Renal pelvis (tissue), 4 donors: ENCODE data around the gene TBC1D19. TPM values are rescaled to one million over a fixed set of nuclear protein-coding genes. Genes with fewer than 3 reads are reported as not detected.

ENCODE experiments used
- DNase-seq: peaks from one replicate; pipeline ENCODE4 v3.0.0-alpha.2; 2013
- polyA plus RNA-seq, 3 donors: library from polyadenylated mRNA; unstranded; fragments of 120-200 nt; gene quantifications; one replicate each; pipeline ENCODE4 v1.2.1, GENCODE V29; 2013; ENCODE audit not compliant: insufficient read length in 3 of 3

The TBC1D19 gene
- polyA plus RNA-seq, 3 donors: 18.4 to 21.9 (median 18.5) TPM

- DNase-seq: no peak
Measured at GRCh38 chr4:26780539-26780938, 196.7 kb downstream of the TBC1D19 start.

- no peak for DNase-seq
Measured at GRCh38 chr4:26782168-26782829, 198.4 kb downstream of the TBC1D19 start.

- DNase-seq: no peak
Measured at GRCh38 chr4:26782830-26783202, 198.9 kb downstream of the TBC1D19 start.

- DNase-seq: no peak
Measured at GRCh38 chr4:26784207-26784865, 200.5 kb downstream of the TBC1D19 start.

- no peak for DNase-seq
Measured at GRCh38 chr4:26785312-26785711, 201.4 kb downstream of the TBC1D19 start.

GRCh38 chr4:26785810-26786209 lies 201.9 kb downstream of the TBC1D19 start:
- no peak for DNase-seq

- DNase-seq: no peak
Measured at GRCh38 chr4:26786916-26787315, 203.0 kb downstream of the TBC1D19 start.

GRCh38 chr4:26787461-26788340 lies 203.8 kb downstream of the TBC1D19 start:
- DNase-seq: peak; percentile 42

GRCh38 chr4:26788341-26788733 lies 204.5 kb downstream of the TBC1D19 start:
- no peak for DNase-seq

- no peak for DNase-seq
Measured at GRCh38 chr4:26789208-26789607, 205.3 kb downstream of the TBC1D19 start.

- DNase-seq: no peak
Measured at GRCh38 chr4:26791346-26791745, 207.5 kb downstream of the TBC1D19 start.

- DNase-seq: no peak
Measured at GRCh38 chr4:26792639-26793038, 208.8 kb downstream of the TBC1D19 start.

- no peak for DNase-seq
Measured at GRCh38 chr4:26793735-26794134, 209.9 kb downstream of the TBC1D19 start.

GRCh38 chr4:26796081-26796480 lies 212.2 kb downstream of the TBC1D19 start:
- DNase-seq: no peak

GRCh38 chr4:26802790-26803189 lies 218.9 kb downstream of the TBC1D19 start:
- DNase-seq: no peak

- DNase-seq: no peak
Measured at GRCh38 chr4:26803211-26803861, 219.5 kb downstream of the TBC1D19 start.

GRCh38 chr4:26804451-26804850 lies 220.6 kb downstream of the TBC1D19 start:
- DNase-seq: no peak

GRCh38 chr4:26804925-26805324 lies 221.0 kb downstream of the TBC1D19 start:
- DNase-seq: no peak
